Measurements from ENCODE around the gene NLRP3.
"Not testable (repeated sequence)": the region's sequence is repeated elsewhere in the genome, so short reads cannot be mapped to it uniquely, and the experiment has no call there.

The NLRP3 gene

DNA sequence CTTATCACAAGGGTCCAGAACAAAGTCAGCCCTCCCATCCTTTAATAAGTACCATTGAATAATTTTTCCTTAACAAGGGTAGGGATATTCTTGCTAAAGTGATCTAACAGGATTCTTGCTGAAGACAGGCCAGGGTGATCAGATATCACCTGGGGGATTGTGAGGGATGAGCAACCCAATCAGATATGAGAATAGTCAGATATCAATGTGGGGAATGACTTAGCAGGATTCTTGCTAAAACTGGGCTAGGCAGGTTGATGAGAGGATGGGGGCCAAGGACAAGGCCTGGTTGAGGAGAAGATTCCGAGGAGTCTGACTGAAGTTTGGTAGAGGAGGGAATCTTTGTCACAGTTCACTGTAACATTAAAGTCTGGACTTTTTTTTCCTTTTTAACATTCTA is 23.9 kb upstream of the NLRP3 start:
- no peak for DNase-seq

DNA sequence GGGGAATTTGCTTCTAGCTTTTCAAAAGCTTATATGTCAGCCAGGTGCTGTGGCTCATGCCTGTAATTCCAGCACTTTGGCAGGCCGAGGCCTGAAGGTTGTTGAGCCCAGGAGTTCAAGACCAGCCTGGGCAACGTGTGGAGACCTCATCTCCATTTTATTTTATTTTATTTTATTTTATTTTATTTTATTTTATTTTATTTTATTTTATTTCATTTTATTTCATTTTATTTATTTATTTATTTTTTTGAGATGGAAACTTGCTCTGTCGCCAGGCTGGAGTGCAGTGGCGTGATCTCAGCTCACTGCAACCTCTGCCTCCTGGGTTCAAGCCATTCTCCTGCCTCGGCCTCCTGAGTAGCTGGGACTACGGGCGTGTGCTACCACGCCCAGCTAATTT is 20.9 kb upstream of the NLRP3 start:
- DNase-seq, result not testable (repeated sequence)

DNA sequence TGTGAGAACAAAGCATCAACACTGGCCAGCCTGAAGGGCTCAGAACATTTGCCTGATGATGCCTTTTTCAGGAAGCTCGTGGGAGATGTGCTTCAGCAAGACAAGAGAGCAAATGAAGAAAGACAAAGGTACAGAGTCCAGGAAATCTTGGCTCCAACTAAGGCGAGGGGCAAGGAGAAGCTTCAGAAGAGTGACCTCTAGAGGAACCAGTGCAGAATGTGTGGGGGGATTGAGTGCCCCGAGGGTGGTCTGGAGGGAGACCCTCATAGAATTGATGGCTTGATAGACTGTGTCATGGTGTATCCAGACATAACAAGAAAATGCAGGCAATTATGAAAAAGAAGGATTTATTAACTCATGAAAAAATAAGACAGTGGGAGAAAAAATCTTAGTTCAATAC is 15.3 kb upstream of the NLRP3 start:
- DNase-seq, result peak; percentile 40

DNA sequence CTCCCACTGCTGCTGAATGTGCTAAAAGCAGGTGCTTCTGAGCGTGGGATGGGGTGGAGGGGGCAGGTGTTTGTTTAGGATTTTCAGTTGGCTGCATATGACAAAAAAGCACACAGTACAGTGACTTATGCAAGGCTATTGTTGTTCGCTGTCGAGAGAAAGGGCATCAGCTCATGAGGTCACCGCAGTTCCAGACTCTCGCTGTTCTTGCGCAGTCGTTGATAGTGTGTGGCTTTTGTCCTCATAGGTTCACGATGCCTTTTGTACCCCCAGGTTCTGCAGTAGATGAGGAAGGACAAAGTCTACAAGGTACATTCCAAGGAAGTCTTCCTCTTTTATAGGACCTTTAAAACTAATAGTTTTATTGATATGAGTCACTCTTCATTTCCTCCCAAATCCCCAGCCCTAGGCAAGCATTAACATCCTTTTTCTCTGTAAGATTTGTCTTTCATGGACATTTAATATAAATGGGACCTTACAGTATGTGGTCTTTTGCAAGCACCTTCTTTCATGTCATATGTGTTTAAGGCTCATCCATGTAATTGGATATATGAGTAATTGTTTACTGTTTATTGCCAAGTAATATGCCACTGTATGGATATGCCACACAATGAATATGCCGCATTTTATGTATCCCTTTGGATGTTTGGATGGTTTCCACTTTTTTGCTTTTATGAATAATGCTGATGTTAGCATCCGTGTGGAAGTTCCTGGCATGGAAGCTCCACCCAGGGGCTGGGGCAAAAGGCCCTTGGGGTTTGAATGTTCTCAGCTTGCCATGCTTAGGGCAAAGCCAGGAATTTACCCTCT is 14.5 kb upstream of the NLRP3 start:
- no peak for DNase-seq

DNA sequence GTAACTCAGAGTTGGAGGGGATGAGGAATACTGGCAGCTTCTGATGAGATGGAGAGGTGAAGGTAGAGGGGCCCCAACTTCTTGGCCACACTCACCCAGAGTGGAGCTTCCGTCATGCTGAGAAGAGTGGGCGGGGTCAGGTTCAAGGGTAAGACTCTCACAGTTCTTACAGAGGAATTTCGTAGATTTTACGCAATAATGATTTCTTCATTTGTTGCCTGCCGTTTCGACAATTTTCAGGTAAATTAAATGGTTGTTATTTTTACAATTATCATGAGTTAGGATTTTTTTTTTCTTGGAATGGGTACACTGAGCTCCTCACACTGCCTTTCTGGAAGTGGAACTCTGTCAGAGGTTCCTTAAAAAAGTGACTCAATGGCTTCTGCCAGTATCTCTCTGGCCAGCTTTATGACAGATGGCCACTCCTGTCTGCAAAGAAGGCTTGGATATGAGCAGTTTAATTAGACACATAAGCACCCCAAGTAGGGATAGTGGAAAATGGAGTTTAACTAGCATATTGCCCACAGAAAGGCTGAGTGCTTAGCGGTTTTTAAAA is 13.8 kb upstream of the NLRP3 start:
- peak; percentile 35 for DNase-seq

DNA sequence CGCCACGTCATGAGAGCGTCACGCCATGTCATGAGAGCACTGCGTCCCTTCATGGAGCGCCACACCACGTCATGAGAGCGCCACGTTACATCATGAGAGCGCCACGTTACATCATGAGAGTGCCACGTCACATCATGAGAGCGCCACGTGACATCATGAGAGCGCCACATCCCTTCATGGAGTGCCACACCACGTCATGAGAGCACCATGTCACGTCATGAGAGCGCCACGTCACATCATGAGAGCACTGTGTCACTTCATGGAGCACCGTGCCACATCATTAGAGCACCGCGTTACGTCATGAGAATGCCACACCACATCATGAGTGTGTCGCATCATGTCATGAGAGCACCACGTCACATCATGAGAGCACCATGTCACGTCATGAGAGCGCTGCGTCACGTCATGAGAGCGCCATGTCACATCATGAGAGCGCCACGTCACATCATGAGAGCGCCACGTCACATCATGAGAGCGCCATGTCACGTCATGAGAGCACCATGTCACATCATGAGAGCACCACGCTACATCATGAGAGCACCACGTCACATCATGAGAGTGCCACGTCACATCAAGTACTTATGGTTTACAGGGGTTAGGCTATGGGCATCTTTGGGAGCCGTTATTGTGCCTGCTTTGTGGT is 9.8 kb upstream of the NLRP3 start:
- DNase-seq, result no peak

DNA sequence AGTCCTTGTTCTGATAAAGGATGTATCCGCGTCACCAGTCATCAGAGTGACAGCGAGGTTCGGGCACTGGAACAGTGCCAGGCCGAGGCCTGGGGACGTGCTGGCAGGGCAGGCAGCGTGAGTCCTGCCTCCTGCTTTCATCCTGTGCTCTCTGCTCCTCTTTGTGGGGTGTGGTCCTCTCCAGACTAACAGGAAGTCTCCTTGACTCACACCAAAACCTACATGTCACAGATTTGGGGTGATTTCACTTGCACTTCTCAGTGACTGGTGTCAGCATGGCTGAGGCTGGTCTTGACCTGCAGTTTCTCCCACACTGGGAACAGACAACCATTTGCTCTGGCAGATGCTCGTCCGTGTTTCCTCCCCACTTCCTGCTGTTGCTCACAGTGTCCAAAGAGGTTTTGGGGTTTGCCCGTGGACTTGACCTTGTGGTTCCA is 8.8 kb upstream of the NLRP3 start:
- DNase-seq, result no peak

DNA sequence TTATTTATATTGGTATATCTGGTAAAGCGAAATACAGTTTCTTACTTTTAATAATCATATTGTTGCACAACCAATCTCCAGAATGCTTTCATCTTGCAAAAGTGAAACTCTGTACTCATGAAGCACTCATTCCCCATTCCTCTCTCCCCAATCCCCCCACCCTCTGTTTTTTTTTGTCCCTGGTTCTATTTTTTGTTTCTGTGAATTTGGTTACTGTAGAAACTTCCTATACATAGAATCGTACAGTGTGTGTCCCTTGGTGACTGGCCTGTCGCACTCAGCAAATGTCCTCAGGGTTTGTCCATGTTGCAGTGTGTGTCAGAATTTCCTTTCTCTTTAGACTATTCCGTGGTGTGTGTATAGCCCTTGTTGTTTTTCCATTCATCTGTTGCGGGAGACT is 7.9 kb upstream of the NLRP3 start:
- DNase-seq, result no peak

DNA sequence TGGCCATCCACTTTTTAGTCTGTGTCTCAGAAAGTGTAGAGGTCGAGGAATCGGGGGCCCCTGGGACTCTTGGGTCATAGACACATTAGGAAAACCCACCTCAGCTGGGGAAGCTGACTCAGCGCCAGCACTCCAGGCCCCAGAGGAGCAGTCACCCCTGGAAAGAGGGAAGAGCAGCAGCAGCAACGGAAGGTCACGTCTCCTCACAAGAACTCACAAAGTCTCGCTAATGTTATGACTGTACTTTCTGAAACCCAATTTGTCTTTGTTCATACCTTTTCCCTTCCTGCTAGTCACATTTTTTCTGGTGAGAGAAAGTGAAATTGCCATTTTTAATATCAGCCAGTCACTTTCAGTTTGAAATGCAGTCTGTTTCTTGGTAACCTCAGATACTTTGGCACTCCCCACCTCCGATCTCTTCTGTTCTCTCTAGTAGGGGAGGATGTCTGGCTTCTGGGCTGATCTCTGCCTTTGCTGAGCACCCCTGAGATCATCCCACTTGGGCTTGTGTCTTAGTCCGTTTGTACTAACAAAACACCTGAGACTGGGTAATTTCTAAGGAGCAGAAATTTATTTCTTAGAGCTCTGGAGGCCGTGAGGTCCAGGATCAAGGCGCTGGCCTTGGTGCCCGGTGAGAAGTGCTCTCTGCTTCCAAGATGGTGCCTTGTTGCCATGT is 6.0 kb upstream of the NLRP3 start:
- no peak for DNase-seq

DNA sequence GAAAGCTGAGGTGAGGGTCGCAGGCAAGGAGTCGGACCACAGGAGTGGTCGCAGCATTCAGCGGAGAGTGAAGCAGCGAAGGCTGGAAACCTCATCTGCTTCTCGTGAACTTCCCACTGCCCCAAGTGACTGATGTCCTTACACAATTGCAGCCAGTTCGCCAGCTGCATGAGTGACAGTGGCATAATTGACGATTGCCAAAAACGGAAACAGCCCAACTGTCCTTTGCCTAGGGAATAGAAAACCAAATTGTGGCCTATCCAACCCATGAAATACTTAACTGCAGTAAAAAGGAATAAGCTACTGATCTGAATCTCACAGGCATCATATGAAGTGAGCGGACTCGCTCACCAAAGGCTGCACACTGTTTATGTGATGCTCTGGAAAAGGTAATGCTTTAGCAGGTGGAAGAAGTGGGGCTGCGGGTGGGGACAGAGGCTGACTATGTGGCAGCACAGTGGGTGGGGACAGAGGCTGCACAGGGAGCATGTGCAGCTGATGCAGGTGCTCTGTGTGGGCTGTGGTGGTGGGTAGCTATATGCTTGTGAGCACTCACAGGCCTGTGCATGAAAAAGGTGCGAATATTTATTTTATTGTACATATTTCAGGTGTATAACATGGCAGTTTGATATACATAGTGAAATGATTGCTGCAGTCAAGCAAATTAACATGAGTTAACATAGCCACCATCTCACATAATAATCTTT is 4.2 kb upstream of the NLRP3 start:
- DNase-seq, result no peak

DNA sequence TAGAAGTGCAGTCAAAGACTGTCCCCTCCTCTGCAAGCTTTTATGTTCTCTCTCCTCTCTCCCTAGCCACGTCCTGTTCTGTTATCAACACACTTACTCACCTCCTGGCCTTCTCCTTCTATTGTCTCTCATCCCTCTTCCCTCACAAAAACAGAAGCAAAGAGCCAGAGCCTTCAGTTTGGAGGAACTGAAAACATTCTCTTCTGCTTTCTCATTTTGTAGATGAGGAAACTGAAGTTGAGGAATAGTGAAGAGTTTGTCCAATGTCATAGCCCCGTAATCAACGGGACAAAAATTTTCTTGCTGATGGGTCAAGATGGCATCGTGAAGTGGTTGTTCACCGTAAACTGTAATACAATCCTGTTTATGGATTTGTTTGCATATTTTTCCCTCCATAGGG is 1.9 kb downstream of the NLRP3 start:
- no peak for DNase-seq

DNA sequence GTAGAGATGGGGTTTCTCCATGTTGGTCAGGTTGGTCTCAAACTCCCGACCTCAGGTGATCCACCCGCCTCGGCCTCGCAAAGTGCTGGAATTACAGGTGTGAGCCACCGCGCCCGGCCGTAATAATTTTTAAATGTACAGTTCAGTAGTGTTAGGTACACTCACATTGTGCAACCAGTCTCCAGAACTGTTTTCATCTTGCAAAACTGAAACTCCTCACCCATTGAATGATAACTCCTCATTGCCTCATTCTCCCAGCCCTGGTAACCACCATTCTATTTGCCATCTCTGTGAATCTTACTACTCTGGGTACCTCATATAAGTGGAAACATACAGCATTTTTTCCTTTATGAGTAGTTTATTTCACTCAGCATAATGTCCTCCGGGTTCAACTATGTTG is 3.4 kb downstream of the NLRP3 start:
- DNase-seq, result no peak

DNA sequence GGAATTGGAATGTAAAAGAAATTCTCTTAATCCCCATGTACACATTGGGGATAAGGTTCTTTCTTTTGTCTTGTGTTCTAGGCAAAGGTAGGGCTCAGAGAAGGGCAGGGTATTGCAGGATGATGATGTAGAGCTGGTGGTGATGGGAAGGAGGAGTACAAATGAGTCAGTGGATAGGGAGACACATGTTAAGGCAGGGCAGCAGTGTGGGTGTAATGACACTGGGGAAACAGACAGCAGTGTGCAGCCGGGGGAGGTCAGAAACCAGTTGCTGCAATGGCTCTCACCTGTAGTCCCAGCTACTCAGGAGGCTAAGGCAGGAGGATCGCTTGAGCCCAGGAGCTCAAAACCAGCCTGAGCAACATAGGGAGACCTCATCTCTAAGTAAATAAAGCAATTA is 5.1 kb downstream of the NLRP3 start:
- DNase-seq, result no peak

DNA sequence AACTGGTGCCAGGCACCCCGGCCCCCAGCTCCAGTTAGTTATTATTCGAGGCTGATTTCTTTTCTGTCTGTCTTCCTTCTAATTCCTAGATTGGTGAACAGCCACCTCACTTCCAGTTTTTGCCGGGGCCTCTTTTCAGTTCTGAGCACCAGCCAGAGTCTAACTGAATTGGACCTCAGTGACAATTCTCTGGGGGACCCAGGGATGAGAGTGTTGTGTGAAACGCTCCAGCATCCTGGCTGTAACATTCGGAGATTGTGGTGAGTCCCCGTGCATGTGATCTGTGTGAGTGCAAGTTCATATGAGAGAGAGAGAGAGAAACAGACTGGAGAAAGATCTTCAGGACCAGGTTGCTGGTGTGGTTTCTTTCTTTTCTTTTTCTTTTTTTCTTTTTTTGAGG is 13.5 kb downstream of the NLRP3 start:
- no peak for DNase-seq

DNA sequence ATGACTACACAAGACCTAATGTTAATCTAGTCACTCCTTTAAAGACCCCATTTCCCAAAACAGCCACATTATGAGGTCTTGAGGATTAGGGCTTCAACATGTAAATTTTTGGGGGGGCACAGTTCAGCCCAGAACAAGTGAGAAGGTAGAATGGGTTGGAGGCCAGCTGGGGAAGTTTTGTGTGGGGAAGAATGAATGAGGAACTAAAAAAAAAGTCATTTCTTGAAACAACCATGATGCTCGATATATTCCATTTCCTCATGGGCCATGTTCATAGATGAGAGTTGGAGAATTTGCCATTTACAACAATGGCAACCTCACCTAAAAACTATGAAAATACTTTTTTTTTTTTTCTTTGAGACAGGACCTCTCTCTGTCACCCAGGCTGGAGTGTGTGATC is 14.5 kb downstream of the NLRP3 start:
- no peak for DNase-seq

DNA sequence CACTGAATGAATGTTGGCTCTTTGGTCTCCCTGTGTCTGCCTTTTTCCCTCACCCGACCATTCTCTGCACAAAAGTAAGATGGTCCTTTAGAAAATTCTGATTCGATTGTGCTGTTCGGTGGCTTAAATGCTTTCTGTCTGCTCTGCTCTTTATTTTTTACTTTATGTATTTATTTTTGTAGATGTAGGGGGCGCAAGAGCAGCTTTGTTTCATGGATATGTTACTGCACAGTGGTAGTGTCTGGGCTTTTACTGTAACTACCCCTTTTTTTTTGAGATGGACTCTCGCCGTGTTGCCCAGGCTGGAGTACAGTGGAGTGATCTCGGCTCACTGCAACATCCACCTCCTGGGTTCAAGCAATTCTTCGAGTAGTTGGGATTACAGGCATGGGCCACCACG is 15.7 kb downstream of the NLRP3 start:
- no peak for DNase-seq

DNA sequence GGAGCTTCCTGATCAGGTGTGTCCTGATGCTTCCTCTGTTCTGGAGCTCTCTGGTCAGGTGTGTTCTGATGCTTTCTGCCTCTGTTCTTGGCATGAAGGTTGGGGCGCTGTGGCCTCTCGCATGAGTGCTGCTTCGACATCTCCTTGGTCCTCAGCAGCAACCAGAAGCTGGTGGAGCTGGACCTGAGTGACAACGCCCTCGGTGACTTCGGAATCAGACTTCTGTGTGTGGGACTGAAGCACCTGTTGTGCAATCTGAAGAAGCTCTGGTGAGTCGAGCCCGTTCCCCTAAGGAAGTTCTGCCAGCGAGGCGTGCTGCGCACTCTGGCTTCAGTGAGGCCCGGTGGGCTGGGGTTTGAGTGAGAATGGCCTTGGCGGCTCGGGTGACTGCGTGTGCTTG is 18.0 kb downstream of the NLRP3 start:
- no peak for DNase-seq

DNA sequence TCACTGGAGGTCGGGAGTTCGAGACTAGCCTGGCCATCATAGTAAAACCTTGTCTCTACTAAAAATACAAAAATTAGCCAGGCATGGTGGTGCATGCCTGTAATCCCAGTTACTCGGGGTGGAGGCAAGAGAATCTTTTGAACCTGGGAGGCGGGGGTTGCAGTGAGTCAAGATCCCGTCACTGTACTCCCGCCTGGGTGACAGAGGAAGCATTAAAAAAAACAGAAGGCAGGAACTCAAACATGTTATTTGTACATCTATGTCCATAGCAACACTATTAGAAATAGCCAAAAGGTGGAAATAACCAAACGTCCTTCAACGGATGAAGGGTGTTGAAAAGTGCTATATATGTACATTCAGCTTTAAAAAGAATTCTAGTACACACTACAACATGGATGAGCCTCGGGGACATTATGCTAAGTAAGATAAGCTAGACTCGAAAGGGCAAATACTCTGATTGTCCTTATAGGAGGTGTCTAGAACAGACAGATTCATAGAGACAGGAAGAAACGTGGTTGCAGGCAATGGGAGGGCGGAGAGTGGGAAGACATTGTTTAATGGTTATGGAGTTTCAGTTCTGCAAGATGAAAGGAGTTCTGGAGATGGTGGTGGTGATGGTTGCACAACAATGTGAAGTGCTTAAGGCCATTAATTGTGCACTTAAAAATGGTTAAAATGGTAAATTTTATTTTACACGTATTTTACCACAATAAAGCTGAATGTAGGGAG is 19.2 kb downstream of the NLRP3 start:
- DNase-seq, result no peak

DNA sequence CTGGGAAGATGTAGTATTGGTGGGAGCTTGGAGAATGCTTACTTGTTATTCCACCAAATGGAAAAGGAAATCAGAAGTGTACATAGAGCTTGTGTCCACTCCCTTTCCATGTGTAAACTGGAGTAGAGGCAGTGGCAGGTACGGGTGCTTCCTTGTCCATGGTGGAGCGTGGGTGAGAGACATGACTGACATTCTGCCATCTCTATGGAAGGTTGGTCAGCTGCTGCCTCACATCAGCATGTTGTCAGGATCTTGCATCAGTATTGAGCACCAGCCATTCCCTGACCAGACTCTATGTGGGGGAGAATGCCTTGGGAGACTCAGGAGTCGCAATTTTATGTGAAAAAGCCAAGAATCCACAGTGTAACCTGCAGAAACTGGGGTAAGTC is 19.8 kb downstream of the NLRP3 start:
- no peak for DNase-seq

DNA sequence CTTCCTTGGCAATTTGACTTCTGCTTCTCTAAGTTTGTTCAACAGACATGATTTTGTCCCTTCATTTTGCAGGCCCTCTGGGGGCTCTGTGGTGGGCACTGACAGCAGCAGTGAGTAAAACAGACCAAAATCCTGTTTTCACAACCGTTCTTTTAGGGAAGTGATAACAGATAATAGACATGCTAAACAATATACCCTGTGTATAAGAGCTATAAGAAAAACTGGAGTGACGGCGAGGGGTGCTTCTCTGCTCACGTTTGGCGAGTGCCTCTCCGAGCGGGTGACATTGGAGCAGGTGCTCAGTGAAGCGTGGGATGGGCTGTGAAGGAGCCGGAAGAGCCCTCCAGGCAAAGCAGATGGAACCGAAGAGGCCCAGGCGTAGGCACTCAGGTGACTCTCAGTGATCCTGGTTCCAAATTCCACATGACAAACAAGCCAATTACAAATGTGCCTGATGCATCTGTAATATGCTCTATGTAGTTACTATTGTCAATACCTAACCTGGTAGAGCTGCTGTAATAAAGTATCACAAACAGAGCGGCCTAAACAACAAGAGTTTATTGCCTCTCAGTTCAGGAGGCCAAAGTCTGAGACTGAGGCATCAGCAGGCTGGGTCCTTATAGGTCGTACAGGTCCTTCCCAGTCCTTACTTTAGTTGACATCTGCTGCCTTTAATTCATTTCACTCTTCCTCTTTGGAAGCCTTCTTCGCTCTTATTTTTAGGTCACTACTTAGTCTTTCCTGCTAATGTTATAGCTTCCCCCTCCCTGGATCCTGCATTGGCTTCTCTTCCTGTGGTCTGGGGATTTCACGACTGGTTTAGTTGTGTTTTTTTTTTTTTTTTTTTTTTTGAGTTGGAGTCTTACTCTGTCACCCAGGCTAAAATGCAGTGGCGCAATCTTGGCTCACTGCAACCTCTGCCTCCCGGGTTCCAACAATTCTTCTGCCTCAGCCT is 21.9 kb downstream of the NLRP3 start:
- no peak for DNase-seq

DNA sequence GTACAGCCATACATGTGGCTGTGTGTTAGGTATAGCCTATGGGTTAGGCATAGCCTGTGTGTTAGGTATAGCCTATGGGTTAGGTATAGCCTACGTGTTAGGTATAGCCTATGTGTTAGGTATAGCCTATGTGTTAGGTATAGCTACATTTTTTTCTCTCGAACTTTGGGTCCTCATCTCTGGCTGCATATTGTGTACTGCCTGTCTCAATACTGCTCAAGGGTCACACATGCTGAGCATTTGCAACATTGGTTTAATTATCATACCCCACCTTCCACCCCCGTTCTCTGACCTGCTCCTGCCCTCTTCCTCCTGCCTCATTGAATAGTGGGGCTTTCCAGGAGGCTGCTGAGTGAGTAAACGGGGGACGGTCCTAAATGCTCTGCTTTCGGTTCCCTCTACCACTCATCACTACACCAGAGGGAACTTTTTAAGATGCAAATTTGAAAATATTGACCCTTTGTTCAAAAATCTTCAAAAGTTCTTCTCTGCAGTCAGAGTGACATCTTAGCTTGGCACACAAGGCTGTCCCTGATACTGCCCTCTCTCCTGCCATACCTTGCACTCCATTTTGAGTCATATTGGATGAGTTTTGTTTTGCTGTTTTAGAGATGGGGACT is 24.1 kb downstream of the NLRP3 start:
- DNase-seq, result no peak
